Muscle of back (tissue), 11 donors: Measurements from ENCODE around the gene TCF3. TPM values are rescaled to one million over a fixed set of nuclear protein-coding genes. Genes with fewer than 3 reads are reported as not detected.
"Not testable (repeated sequence)": the region's sequence is repeated elsewhere in the genome, so short reads cannot be mapped to it uniquely, and the experiment has no call there.

Experiments used
- DNase-seq, 3 donors: peaks; one replicate each; pipeline versions ENCODE4 v3.0.0 to v3.0.0-alpha.2; 2013
- polyA plus RNA-seq, 10 donors: library from polyadenylated mRNA; unstranded; fragments of 120-200 nt; gene quantifications; one replicate each; pipeline ENCODE4 v1.2.1, GENCODE V29; 2013; ENCODE audit not compliant: insufficient read length in 10 of 10

The TCF3 gene
- polyA plus RNA-seq, 10 donors = 101 to 150 (median 115) TPM

GRCh38 chr19:1654178-1654792, 1.9 kb upstream of the TCF3 start:
- no peak for DNase-seq

- DNase-seq = no peak
These were observed 849 bp upstream of the TCF3 start for GRCh38 chr19:1653300-1653628.

- peak in 2 of 3 donors; percentile 62 to 81 for DNase-seq
These were observed 685 bp downstream of the TCF3 start for GRCh38 chr19:1651568-1652291.

- peak in 2 of 3 donors; percentile 38 to 80 for DNase-seq
These were observed 1.5 kb downstream of the TCF3 start for GRCh38 chr19:1650650-1651567.

GRCh38 chr19:1649706-1650649, 2.4 kb downstream of the TCF3 start:
- no peak for DNase-seq

- no peak for DNase-seq
These were observed 3.4 kb downstream of the TCF3 start for GRCh38 chr19:1648920-1649541.

GRCh38 chr19:1648459-1648849, 4.0 kb downstream of the TCF3 start:
- no peak for DNase-seq

GRCh38 chr19:1647501-1648458, 4.6 kb downstream of the TCF3 start:
- DNase-seq = no peak

GRCh38 chr19:1646659-1647453, 5.6 kb downstream of the TCF3 start:
- DNase-seq = no peak

- DNase-seq = no peak
These were observed 6.3 kb downstream of the TCF3 start for GRCh38 chr19:1646149-1646548.

- no peak for DNase-seq
These were observed 7.1 kb downstream of the TCF3 start for GRCh38 chr19:1645299-1645698.

GRCh38 chr19:1644070-1644469, 8.3 kb downstream of the TCF3 start:
- DNase-seq = no peak

- not testable (repeated sequence) for DNase-seq
These were observed 11.4 kb downstream of the TCF3 start for GRCh38 chr19:1640893-1641448.

GRCh38 chr19:1636325-1637236, 15.8 kb downstream of the TCF3 start:
- DNase-seq = no peak

- no peak for DNase-seq
These were observed 17.5 kb downstream of the TCF3 start for GRCh38 chr19:1634938-1635243.

- DNase-seq = no peak
These were observed 18.0 kb downstream of the TCF3 start for GRCh38 chr19:1634242-1634937.

GRCh38 chr19:1633269-1633826, 19.1 kb downstream of the TCF3 start:
- no peak for DNase-seq
